A549 (cell line): ENCODE results near the gene ATP6V0C. TPM values are rescaled to one million over a fixed set of nuclear protein-coding genes. Genes with fewer than 3 reads are reported as not detected.

Source experiments
- ATAC-seq, 2 experiments: fragments of 200-7000 bp in 1 of 2; fragments of >200 bp in 1 of 2; cut with Nextera tagmentation in 1 of 2; cut with Tn5 transposase in 1 of 2; 3 replicates each; pipeline versions ENCODE4 v1.8.0 to v1.9.1; 2018 to 2020; ENCODE audit warnings: mild to moderate bottlenecking in 1 of 2, moderate library complexity in 1 of 2
- CTCF ChIA-PET: fragments of 300-600 bp; sonication (Branson Sonifier 250); formaldehyde crosslinking; extraction: SDS; loops from one replicate; lab custom pipeline; 2021; ENCODE audit warnings: antibody characterized with exemption, inconsistent platforms; lab: Yijun Ruan, JAX
- POLR2A ChIA-PET: fragments of 350-600 bp; formaldehyde crosslinking; extraction: SDS; loops from one replicate; lab custom pipeline; 2021; ENCODE audit warnings: antibody characterized with exemption, inconsistent platforms; lab: Yijun Ruan, JAX
- DNase-seq, 2 experiments: peaks; one replicate each; pipeline versions ENCODE4 v3.0.0 to v3.0.0-alpha.2; 2011 to 2016; ENCODE audit warnings: low read depth in 1 of 2, low spot score in 1 of 2
- FAIRE-seq: peaks from 2 replicates; lab custom pipeline; 2011; peaks lifted over from hg19 to GRCh38; lab: Jason Lieb, UNC
- H3K27ac ChIP-seq, 2 experiments: fragments of >200 bp; sonication (Bioruptor Twin); formaldehyde crosslinking; 3 replicates each; pipeline ENCODE4 v1.5.1; 2016 to 2017
- H3K4me1 ChIP-seq: fragments of >200 bp; sonication (Bioruptor Twin); formaldehyde crosslinking; 3 replicates; pipeline ENCODE4 v1.6.1; 2016
- H3K4me2 ChIP-seq: fragments of >200 bp; sonication (Bioruptor Twin); formaldehyde crosslinking; 3 replicates; pipeline ENCODE4 v1.6.1; 2016
- H3K4me3 ChIP-seq: fragments of >200 bp; sonication (Bioruptor Twin); formaldehyde crosslinking; 3 replicates; pipeline ENCODE4 v1.5.1; 2016
- H3K9me3 ChIP-seq: fragments of >200 bp; sonication (Bioruptor Twin); formaldehyde crosslinking; 3 replicates; pipeline ENCODE4 v1.6.1; 2016
- ATOH8 ChIP-seq: fragments of 250-450 bp; sonication (Bioruptor Pico); IDR thresholded peaks from 2 replicates; pipeline ENCODE4 v1.5.0; 2020; ENCODE audit warnings: low read depth, mild to moderate bottlenecking, moderate library complexity
- E2F6 ChIP-seq: IDR thresholded peaks from 2 replicates; pipeline ENCODE4 v1.6.1; 2012; ENCODE audit warnings: low read depth, borderline replicate concordance
- EHF ChIP-seq: fragments of 250-450 bp; sonication (Bioruptor Pico); IDR thresholded peaks from 2 replicates; pipeline ENCODE4 v1.5.0; 2020; ENCODE audit warnings: mild to moderate bottlenecking
- EP300 ChIP-seq, 2 experiments: fragments of >200 bp; sonication (Bioruptor Twin); formaldehyde crosslinking; IDR thresholded peaks; 2 replicates in 1 of 2; 3 replicates in 1 of 2; pipeline ENCODE4 v1.6.1; 2016 to 2017
- FOSB ChIP-seq: fragments of 250-450 bp; sonication (Bioruptor Pico); IDR thresholded peaks from 2 replicates; pipeline ENCODE4 v1.5.0; 2020; ENCODE audit warnings: mild to moderate bottlenecking, moderate library complexity
- GATA3 ChIP-seq: IDR thresholded peaks from 2 replicates; pipeline ENCODE4 v1.6.1; 2012; ENCODE audit warnings: borderline replicate concordance
- HEYL ChIP-seq: fragments of 250-450 bp; sonication (Bioruptor Pico); IDR thresholded peaks from 2 replicates; pipeline ENCODE4 v1.8.0; 2021; ENCODE audit warnings: mild to moderate bottlenecking, moderate library complexity
- HOXB13 ChIP-seq: fragments of 250-450 bp; sonication (Bioruptor Pico); IDR thresholded peaks from 2 replicates; pipeline ENCODE4 v1.5.0; 2020; ENCODE audit warnings: low read depth, mild to moderate bottlenecking, moderate library complexity
- HOXB5 ChIP-seq: fragments of 250-450 bp; sonication (Bioruptor Pico); IDR thresholded peaks from 2 replicates; pipeline ENCODE4 v1.5.0; 2020; ENCODE audit warnings: mild to moderate bottlenecking, moderate library complexity
- JUN ChIP-seq, 2 experiments: fragments of >200 bp; sonication (Bioruptor Twin); formaldehyde crosslinking; IDR thresholded peaks; 2 replicates in 1 of 2; 3 replicates in 1 of 2; pipeline ENCODE4 v1.6.1; 2016 to 2017
- KDM1A ChIP-seq: fragments of 200-600 bp; sonication (generic); IDR thresholded peaks from 2 replicates; pipeline ENCODE4 v1.6.1; 2016; ENCODE audit warnings: low read depth, mild to moderate bottlenecking
- MYC ChIP-seq: IDR thresholded peaks from 2 replicates; pipeline ENCODE4 v1.6.1; 2012; ENCODE audit warnings: mild to moderate bottlenecking, inconsistent platforms, low read length, improper control_type of control experiment, borderline replicate concordance
- NFE2L2 ChIP-seq: fragments of 150-350 bp; conservative IDR thresholded peaks from 2 replicates; pipeline ENCODE4 v1.6.1; 2014; ENCODE audit warnings: low read length
- NR3C1 ChIP-seq: fragments of >200 bp; sonication (Bioruptor Twin); formaldehyde crosslinking; IDR thresholded peaks from 3 replicates; pipeline ENCODE4 v1.6.1; 2017
- PBX3 ChIP-seq: IDR thresholded peaks from 2 replicates; pipeline ENCODE4 v1.6.1; 2012
- POLR2A ChIP-seq: IDR thresholded peaks from 2 replicates; pipeline ENCODE4 v1.6.1; 2012; ENCODE audit warnings: mild to moderate bottlenecking, low read length
- RAD21 ChIP-seq, 2 experiments: fragments of >200 bp in 1 of 2; sonication (Bioruptor Twin) in 1 of 2; formaldehyde crosslinking in 1 of 2; IDR thresholded peaks in 1 of 2; conservative IDR thresholded peaks in 1 of 2; 2 replicates in 1 of 2; 3 replicates in 1 of 2; pipeline ENCODE4 v1.6.1; 2012 to 2018; ENCODE audit warnings: inconsistent platforms in 1 of 2
- RARB ChIP-seq: fragments of 250-450 bp; sonication (Bioruptor Pico); IDR thresholded peaks from 2 replicates; pipeline ENCODE4 v1.8.0; 2021; ENCODE audit warnings: mild to moderate bottlenecking, moderate library complexity
- RCOR1 ChIP-seq: fragments of 150-350 bp; IDR thresholded peaks from 2 replicates; pipeline ENCODE4 v1.6.1; 2014; ENCODE audit warnings: antibody characterized with exemption, low read length, low read depth
- RNF2 ChIP-seq: fragments of 200-600 bp; sonication (generic); IDR thresholded peaks from 2 replicates; pipeline ENCODE4 v1.6.1; 2016; ENCODE audit warnings: low read depth, mild to moderate bottlenecking, antibody characterized with exemption, moderate library complexity, borderline replicate concordance
- SREBF2 ChIP-seq: fragments of 450-650 bp; IDR thresholded peaks from 2 replicates; pipeline ENCODE4 v1.6.1; 2014; ENCODE audit warnings: mild to moderate bottlenecking, moderate library complexity
- TFCP2L1 ChIP-seq: fragments of 250-450 bp; sonication (Bioruptor Pico); IDR thresholded peaks from 2 replicates; pipeline ENCODE4 v1.5.0; 2021; ENCODE audit warnings: mild to moderate bottlenecking
- TP53 ChIP-seq: fragments of 250-450 bp; sonication (Bioruptor Pico); IDR thresholded peaks from 2 replicates; pipeline ENCODE4 v1.5.0; 2021; ENCODE audit warnings: mild to moderate bottlenecking, moderate library complexity
- USF2 ChIP-seq: fragments of 450-650 bp; IDR thresholded peaks from 2 replicates; pipeline ENCODE4 v1.6.1; 2014; ENCODE audit warnings: antibody characterized with exemption
- WGBS: methylation state at CpG from one replicate; pipeline ENCODE4 v1.1.6; 2017; ENCODE audit errors: missing lambda C conversion rate; 5-methylcytosine and 5-hydroxymethylcytosine counted together
- polyA plus RNA-seq, 4 experiments: library from polyadenylated mRNA; depleted of rRNA in 3 of 4; stranded (reverse); fragments of >200 nt; fragmentation: RNase III in 1 of 4; extraction: RNeasy Plus Mini Kit Qiagen cat#74134 plus additional on column Dnase treatment in 1 of 4; gene quantifications; 2 replicates in 3 of 4; 3 replicates in 1 of 4; pipeline ENCODE4 v1.2.3, GENCODE V29; 2011 to 2017

ATP6V0C gene
- polyA plus RNA-seq, 2 of the 4 experiments (the other 2 are of a cell fraction) = 9.4 to 153 TPM

DNA sequence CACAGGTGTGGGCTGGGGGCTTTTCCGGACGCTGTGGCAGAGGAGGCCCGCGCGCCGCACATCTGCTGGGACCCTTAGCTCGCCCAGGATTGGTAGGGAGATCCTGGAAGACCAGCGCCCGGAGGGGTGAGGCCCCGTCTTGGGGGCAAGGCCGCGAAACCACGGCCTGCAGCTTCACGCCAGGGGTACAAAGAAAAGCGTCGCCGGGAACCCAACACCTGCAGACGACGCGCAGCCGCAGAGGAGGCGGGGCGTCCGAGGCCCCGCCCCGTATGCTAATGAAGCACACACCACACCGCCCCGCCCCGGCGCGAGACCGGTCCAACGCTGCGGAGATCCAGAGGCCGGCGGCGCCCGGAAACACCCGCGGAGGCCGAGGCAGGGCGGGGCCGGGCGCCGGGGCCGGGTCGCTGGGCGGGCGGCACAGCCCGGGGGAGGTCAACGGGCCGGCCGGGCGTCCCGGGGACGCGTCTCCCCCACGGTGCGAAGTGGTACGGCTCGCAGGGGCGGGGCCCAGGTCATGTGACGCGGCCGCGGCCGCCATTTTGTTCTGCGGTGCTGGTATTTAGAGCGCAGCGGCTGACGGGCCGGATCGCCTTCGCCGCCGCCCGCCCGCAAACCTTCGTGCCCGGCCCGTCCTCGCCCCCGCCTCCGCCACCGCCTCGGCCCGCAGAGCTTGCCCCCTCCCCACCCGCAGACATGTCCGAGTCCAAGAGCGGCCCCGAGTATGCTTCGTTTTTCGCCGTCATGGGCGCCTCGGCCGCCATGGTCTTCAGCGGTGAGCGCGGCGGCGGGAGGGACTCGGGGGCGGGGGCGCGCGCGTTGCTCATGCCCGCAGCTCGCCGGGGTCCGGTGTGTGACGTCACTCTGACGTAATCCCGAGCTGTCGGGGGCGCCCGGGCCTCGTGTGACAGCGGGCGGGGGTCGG, at the start of gene ATP6V0C (continued):
- TF ChIP-seq ATOH8 (CRISPR knock-in tag) (no peak), KDM1A (no peak), NFE2L2 (no peak), HOXB13 (CRISPR knock-in tag) (no peak), MYC (no peak), USF2 (peak; percentile 78)

- no peak overlapping the region for H3K4me2 ChIP-seq
- ChIA-PET POLR2A (interaction anchor here (0.7 kb wide), 1 partner anchor 38 kb away, joined by 4 read pairs; no protein-coding TSS in a partner anchor), CTCF (no interaction called here)
Measured at GRCh38 chr16:2464333-2464732, 49.4 kb upstream of the ATP6V0C start.

GRCh38 chr16:2465653-2466415, 47.9 kb upstream of the ATP6V0C start:
- ChIA-PET CTCF (interaction anchor here (1.9 kb wide), 1 partner anchor 35 kb away, joined by 6 read pairs; no protein-coding TSS in a partner anchor), POLR2A (no interaction called here)
- Histone ChIP-seq H3K27ac (no peak overlapping the region), H3K4me3 (no peak overlapping the region), H3K9me3 (no peaks in the 10 kb centered on the region), H3K4me1 (peaks cover 24% of the 10 kb centered on the region), H3K4me2 (no peak overlapping the region)
- DNase-seq (peak; percentile 25 to 55), FAIRE-seq (no peak), ATAC-seq (peak in 1 of 2 experiments; percentile 9; a peak in 1 of 6 replicates)
- 91% methylated on average over 9 of the region's 12 CpGs for WGBS
- TF ChIP-seq POLR2A (0 out of 2 replicates have a peak, but pooled peaks have one; percentile 12), USF2 (no peak), RARB (CRISPR knock-in tag) (no peak), FOSB (CRISPR knock-in tag) (no peak), PBX3 (peak; percentile 9; the same call in 1 of the 2 replicates), RAD21 (conservative IDR thresholded peaks at IDR 0.05 in 1 of 2, IDR thresholded peaks at IDR 0.05 in 1 of 2) (peak in 1 of 2 experiments; percentile 3; a peak in 1 of 5 replicates), TP53 (no peak), HOXB13 (CRISPR knock-in tag) (no peak), RNF2 (no peak), TFCP2L1 (CRISPR knock-in tag) (no peak), GATA3 (no peak)

More at GRCh38 chr16:2464333-2464732, 49.4 kb upstream of the ATP6V0C start:
- FAIRE-seq (no peak), DNase-seq (no peak), ATAC-seq (no peak)
- H3K9me3 ChIP-seq = no peaks in the 10 kb centered on the region
- no peak overlapping the region for H3K27ac ChIP-seq
- 88% methylated on average over 6 of the region's 12 CpGs for WGBS
- no peak for TF ChIP-seq TP53
- no peak for TF ChIP-seq EHF (CRISPR knock-in tag)
- TF ChIP-seq JUN (IDR thresholded peaks at IDR 0.05) = no peak
- no peak for TF ChIP-seq NR3C1
- no peak for TF ChIP-seq RAD21 (conservative IDR thresholded peaks at IDR 0.05 in 1 of 2, IDR thresholded peaks at IDR 0.05 in 1 of 2)
- no peak for TF ChIP-seq SREBF2
- no peak for TF ChIP-seq E2F6
- no peak for TF ChIP-seq HEYL
- no peak for TF ChIP-seq EP300 (IDR thresholded peaks at IDR 0.05)
- TF ChIP-seq HOXB5 (CRISPR knock-in tag) = no peak
- TF ChIP-seq PBX3 = no peak
- TF ChIP-seq FOSB (CRISPR knock-in tag) = no peak
- no peak for TF ChIP-seq RCOR1
- H3K4me3 ChIP-seq = no peak overlapping the region
- H3K4me1 ChIP-seq = peaks cover 26% of the 10 kb centered on the region
